PC-3 (cell line): ENCODE results near the gene UBXN10. TPM values are rescaled to one million over a fixed set of nuclear protein-coding genes. Genes with fewer than 3 reads are reported as not detected.
"Not testable (repeated sequence)": the region's sequence is repeated elsewhere in the genome, so short reads cannot be mapped to it uniquely, and the experiment has no call there.

Experiments used
- ATAC-seq: fragments of 200-7000 bp; cut with Tn5 transposase; 2 replicates; pipeline ENCODE4 v1.9.1; 2020; ENCODE audit warnings: mild to moderate bottlenecking, moderate library complexity
- BruUV-seq: library from RNA; stranded (reverse); fragments of 400-500 nt; replicated peaks from 2 replicates; lab custom pipeline; 2021; lab: Mats Ljungman, UMichigan
- CTCF ChIA-PET: fragments of 300-600 bp; sonication (Branson Sonifier 250); formaldehyde crosslinking; loops from one replicate; lab custom pipeline; 2022; ENCODE audit warnings: antibody characterized with exemption; lab: Charles Lee
- POLR2A ChIA-PET: fragments of 300-600 bp; sonication (Branson Sonifier 250); formaldehyde crosslinking; loops from one replicate; lab custom pipeline; 2022; ENCODE audit warnings: antibody characterized with exemption; ENCODE audit not compliant: unreplicated experiment; lab: Charles Lee
- DNase-seq: peaks from one replicate; pipeline ENCODE4 v3.0.0-alpha.2; 2015
- H2AFZ ChIP-seq: fragments of 300-600 bp; sonication (generic); 2 replicates; pipeline ENCODE4 v1.6.0; 2016; ENCODE audit warnings: antibody characterized with exemption, low read length
- H3F3A ChIP-seq: fragments of 300-600 bp; sonication (generic); one replicate; pipeline ENCODE4 v1.6.0; 2017; ENCODE audit warnings: antibody characterized with exemption, low read length, control low read depth, mild to moderate bottlenecking; ENCODE audit not compliant: unreplicated experiment
- H3K27ac ChIP-seq: fragments of 300-600 bp; sonication (generic); 2 replicates; pipeline ENCODE4 v1.5.1; 2016; ENCODE audit warnings: mild to moderate bottlenecking, low read length
- H3K27me3 ChIP-seq: fragments of 300-600 bp; sonication (generic); 2 replicates; pipeline ENCODE4 v1.6.1; 2016; ENCODE audit warnings: low read length, mixed read lengths
- H3K36me3 ChIP-seq: fragments of 300-600 bp; sonication (generic); 2 replicates; pipeline ENCODE4 v1.6.1; 2016; ENCODE audit warnings: low read depth, mixed run types, low read length, mixed read lengths
- H3K4me1 ChIP-seq: fragments of 300-600 bp; sonication (generic); 2 replicates; pipeline ENCODE4 v1.5.1; 2016; ENCODE audit warnings: low read length; ENCODE audit not compliant: insufficient read depth
- H3K4me2 ChIP-seq: fragments of 300-600 bp; sonication (generic); 2 replicates; pipeline ENCODE4 v1.6.0; 2016; ENCODE audit warnings: low read length
- H3K4me3 ChIP-seq: fragments of 300-600 bp; sonication (generic); 2 replicates; pipeline ENCODE4 v1.5.1; 2016; ENCODE audit warnings: mild to moderate bottlenecking, low read length, mixed read lengths
- H3K79me2 ChIP-seq: fragments of 300-600 bp; sonication (generic); 2 replicates; pipeline ENCODE4 v1.6.1; 2017; ENCODE audit warnings: low read length, mixed read lengths
- H3K9ac ChIP-seq: fragments of 300-600 bp; sonication (generic); 2 replicates; pipeline ENCODE4 v1.6.0; 2016; ENCODE audit warnings: mild to moderate bottlenecking, low read length
- H3K9me2 ChIP-seq: fragments of 300-600 bp; sonication (generic); replicated peaks from 2 replicates; pipeline ENCODE4 v1.6.1; 2016; ENCODE audit warnings: mixed run types, low read length, mixed read lengths
- H3K9me3 ChIP-seq: fragments of 300-600 bp; sonication (generic); 2 replicates; pipeline ENCODE4 v1.6.1; 2016; ENCODE audit warnings: low read length, mixed read lengths
- H4K20me1 ChIP-seq: fragments of 300-600 bp; sonication (generic); 2 replicates; pipeline ENCODE4 v1.6.1; 2016; ENCODE audit warnings: low read length, mixed read lengths
- CTCF ChIP-seq: fragments of 300-600 bp; sonication (generic); conservative IDR thresholded peaks from 2 replicates; pipeline ENCODE4 v1.5.1; 2017; ENCODE audit warnings: antibody characterized with exemption, low read depth, mild to moderate bottlenecking, low read length
- EZH2 ChIP-seq: fragments of 300-600 bp; sonication (generic); IDR thresholded peaks from one replicate; pipeline ENCODE4 v1.6.1; 2017; ENCODE audit warnings: antibody characterized with exemption, mild to moderate bottlenecking, low read length; ENCODE audit not compliant: unreplicated experiment
- EZH2phosphoT487 ChIP-seq: fragments of 300-600 bp; sonication (generic); IDR thresholded peaks from 2 replicates; pipeline ENCODE4 v1.6.1; 2018; ENCODE audit warnings: mild to moderate bottlenecking, antibody characterized with exemption, low read length, borderline replicate concordance
- intact Hi-C: fragments of 100-400 bp; cut with micrococcal nuclease; formaldehyde crosslinking; loops from 2 replicates; pipeline ENCODE4 v1.9.0; 2023
- total RNA-seq: library from RNA; depleted of rRNA; stranded (reverse); fragments of >200 nt; gene quantifications from 2 replicates; pipeline ENCODE4 v1.2.3, GENCODE V29; 2014

The UBXN10 gene
- total RNA-seq, 1 experiment from 2014 or later = not detected

- Histone ChIP-seq H3K4me3 (no peak overlapping the region), H3K9me3 (no peaks in the 10 kb centered on the region), H3K9ac (no peak overlapping the region), H3K9me2 (no peaks in the 10 kb centered on the region), H3F3A (no peaks in the 10 kb centered on the region), H3K79me2 (no peaks in the 10 kb centered on the region), H3K4me2 (no peak overlapping the region), H3K4me1 (peaks cover 7% of the 10 kb centered on the region), H3K27ac (no peak overlapping the region), H2AFZ (no peak overlapping the region), H3K36me3 (no peaks in the 10 kb centered on the region), H3K27me3 (no peaks in the 10 kb centered on the region), H4K20me1 (no peaks in the 10 kb centered on the region)
- ChIA-PET CTCF (no interaction called here), POLR2A (no interaction called here)
- TF ChIP-seq EZH2phosphoT487 (no peak), CTCF (no peak), EZH2 (no peak)
- ATAC-seq (no peak), DNase-seq (no peak)
- intact Hi-C loops = no loop called here
- BruUV-seq = no TSS peak
These were observed 41.8 kb downstream of the UBXN10 start for GRCh38 chr1:20227704-20228103.

GRCh38 chr1:20228314-20228825 is 42.5 kb downstream of the UBXN10 start:
- Histone ChIP-seq H3K4me2 (no peak overlapping the region), H3K36me3 (no peaks in the 10 kb centered on the region), H3F3A (no peaks in the 10 kb centered on the region), H3K4me3 (no peak overlapping the region), H3K4me1 (peaks cover 13% of the 10 kb centered on the region), H3K9me2 (no peaks in the 10 kb centered on the region), H3K27me3 (no peaks in the 10 kb centered on the region), H3K9ac (no peak overlapping the region), H2AFZ (no peak overlapping the region), H4K20me1 (no peaks in the 10 kb centered on the region), H3K27ac (no peak overlapping the region), H3K9me3 (no peaks in the 10 kb centered on the region), H3K79me2 (no peaks in the 10 kb centered on the region)
- DNase-seq (no peak), ATAC-seq (no peak)
- POLR2A ChIA-PET = no interaction called here
- intact Hi-C loops = no loop called here
- TF ChIP-seq EZH2phosphoT487 (no peak), CTCF (no peak), EZH2 (no peak)
- CTCF ChIA-PET = no interaction called here
- no TSS peak for BruUV-seq

- H3K4me2 ChIP-seq = no peak overlapping the region
- no TSS peak for BruUV-seq
- ChIA-PET POLR2A (no interaction called here), CTCF (no interaction called here)
- no peaks in the 10 kb centered on the region for H3K27me3 ChIP-seq
- no peak for ATAC-seq
- TF ChIP-seq CTCF (no peak), EZH2 (no peak), EZH2phosphoT487 (no peak)
- peaks cover 21% of the 10 kb centered on the region for H3K4me1 ChIP-seq
- no peak overlapping the region for H3K9ac ChIP-seq
- H3K4me3 ChIP-seq = no peak overlapping the region
- no peaks in the 10 kb centered on the region for H3K36me3 ChIP-seq
- no peak overlapping the region for H2AFZ ChIP-seq
- no peaks in the 10 kb centered on the region for H3F3A ChIP-seq
- H3K79me2 ChIP-seq = no peaks in the 10 kb centered on the region
- intact Hi-C loops = no loop called here
- no peaks in the 10 kb centered on the region for H3K9me2 ChIP-seq
- H3K9me3 ChIP-seq = no peaks in the 10 kb centered on the region
- DNase-seq = no peak
- no peaks in the 10 kb centered on the region for H4K20me1 ChIP-seq
- no peak overlapping the region for H3K27ac ChIP-seq
These were observed 43.3 kb downstream of the UBXN10 start for GRCh38 chr1:20229171-20229570.

GRCh38 chr1:20232564-20232963 is 46.7 kb downstream of the UBXN10 start:
- Histone ChIP-seq H2AFZ (peak overlapping the region; percentile 44; the same call in 1 of the 2 replicates), H3K27ac (peak overlapping the region; percentile 47), H3K4me1 (peaks cover 34% of the 10 kb centered on the region), H3K4me2 (peak overlapping the region; percentile 67)
- H3K36me3 ChIP-seq, CTCF ChIA-PET, H3K9me3 ChIP-seq, H3F3A ChIP-seq, BruUV-seq, H3K27me3 ChIP-seq, H4K20me1 ChIP-seq, H3K79me2 ChIP-seq, ATAC-seq, H3K4me3 ChIP-seq, POLR2A ChIA-PET, intact Hi-C loops, H3K9ac ChIP-seq, H3K9me2 ChIP-seq: not testable (repeated sequence)
- DNase-seq = peak; percentile 73
